Measurements from ENCODE around the gene SLC39A3. TPM values are rescaled to one million over a fixed set of nuclear protein-coding genes. Genes with fewer than 3 reads are reported as not detected.

SLC39A3 gene
- total RNA-seq, 2 experiments from 2014 or later, result 7.6 to 7.9 TPM

DNA sequence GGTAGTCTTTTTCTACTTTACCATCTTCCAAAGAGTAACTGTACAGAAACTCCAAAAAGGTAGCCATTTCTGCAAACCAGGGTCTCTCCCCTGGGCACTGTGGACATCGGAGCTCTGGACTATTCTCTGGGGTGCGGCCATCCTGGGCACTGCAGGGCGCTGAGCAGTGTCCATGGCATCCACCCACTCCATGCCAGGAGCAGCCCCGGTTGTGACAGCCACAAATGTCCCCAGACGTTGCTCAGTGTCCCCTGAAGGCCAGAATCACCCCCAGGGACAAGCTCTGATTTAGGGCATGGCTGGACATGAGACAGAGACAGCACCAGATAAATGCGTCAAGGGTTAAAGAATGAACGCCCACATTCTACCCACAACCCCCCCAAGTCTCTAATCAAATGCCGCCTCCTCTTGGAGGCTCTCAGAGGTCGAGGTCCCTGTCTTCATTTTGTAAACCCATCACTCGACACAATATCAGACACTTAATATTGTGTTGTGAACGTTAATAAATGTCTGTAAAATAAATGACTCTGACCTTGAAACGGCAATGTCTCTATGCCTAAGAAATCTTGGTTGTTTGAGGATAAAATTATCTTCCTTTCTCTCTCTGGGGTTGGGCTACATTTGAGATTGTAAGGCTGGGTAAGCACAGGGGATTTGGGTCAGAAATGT is 46.2 kb downstream of the SLC39A3 start:
- Mint-ChIP-seq H3K27ac (no peak overlapping the region), H3K36me3 (ENCODE audit: low read depth) (no peaks in the 10 kb centered on the region), H3K27me3 (no peaks in the 10 kb centered on the region), H3K4me3 (no peak overlapping the region), H3K9me3 (no peaks in the 10 kb centered on the region), H3K4me1 (ENCODE audit: low read depth) (peaks cover 8% of the 10 kb centered on the region)
- Histone ChIP-seq H3K27ac (ENCODE audit: low read depth in 1 of 2, low read length in 2 of 2) (no peak overlapping the region), H3K9me3 (ENCODE audit: control insufficient read depth in 1 of 2, insufficient read depth in 1 of 2, low read length in 2 of 2) (no peaks in the 10 kb centered on the region), H3K36me3 (ENCODE audit: insufficient read depth, low read length) (no peaks in the 10 kb centered on the region), H3K4me1 (ENCODE audit: insufficient read depth, low read length) (no peaks in the 10 kb centered on the region), H3K27me3 (ENCODE audit: control insufficient read depth in 1 of 2, insufficient read depth in 2 of 2, low read length in 2 of 2) (no peaks in the 10 kb centered on the region), H3K4me3 (ENCODE audit: low read length) (no peak overlapping the region)
- intact Hi-C loops (cut with DNase I, micrococcal nuclease), result no loop called here
- POLR2A ChIA-PET, result no interaction called here
- ATAC-seq (ENCODE audit: poor library complexity), result no peak
- TF ChIP-seq CTCF (IDR thresholded peaks at IDR 0.05), result no peak
- no peak for DNase-seq
- CTCF ChIA-PET, result no interaction called here

DNA sequence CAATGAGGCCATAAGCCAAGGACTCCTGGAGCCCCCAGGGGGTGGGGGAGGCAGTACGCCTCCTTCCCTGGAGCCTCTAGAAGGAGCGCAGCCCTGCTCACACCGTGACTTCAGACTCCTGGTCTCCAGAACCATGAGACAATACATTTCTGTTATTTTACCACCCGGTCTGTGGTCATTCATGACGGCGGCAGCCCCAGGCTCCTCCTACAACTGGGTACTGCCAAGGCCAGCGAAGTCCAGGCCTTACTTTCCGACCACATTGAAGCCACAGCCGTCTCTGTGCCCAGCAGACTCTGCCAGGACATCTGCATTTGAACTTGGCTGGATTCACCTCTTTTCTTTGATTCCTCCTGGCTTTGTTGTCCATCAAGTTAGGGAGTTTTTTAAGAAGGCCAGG is 47.9 kb downstream of the SLC39A3 start:
- H3K27me3 ChIP-seq (ENCODE audit: control insufficient read depth in 1 of 2, insufficient read depth in 2 of 2, low read length in 2 of 2), result no peaks in the 10 kb centered on the region
- no peaks in the 10 kb centered on the region for H3K9me3 ChIP-seq (ENCODE audit: control insufficient read depth in 1 of 2, insufficient read depth in 1 of 2, low read length in 2 of 2)
- Mint-ChIP-seq H3K36me3 (ENCODE audit: low read depth) (no peaks in the 10 kb centered on the region), H3K27me3 (no peaks in the 10 kb centered on the region), H3K9me3 (no peaks in the 10 kb centered on the region), H3K4me1 (ENCODE audit: low read depth) (peaks cover 5% of the 10 kb centered on the region), H3K4me3 (no peak overlapping the region), H3K27ac (no peak overlapping the region)
- no peaks in the 10 kb centered on the region for H3K36me3 ChIP-seq (ENCODE audit: insufficient read depth, low read length)
- CTCF ChIA-PET, result no interaction called here
- no peak for TF ChIP-seq CTCF (IDR thresholded peaks at IDR 0.05)
- intact Hi-C loops (cut with DNase I, micrococcal nuclease), result no loop called here
- no peaks in the 10 kb centered on the region for H3K4me1 ChIP-seq (ENCODE audit: insufficient read depth, low read length)
- DNase-seq (no peak), ATAC-seq (ENCODE audit: poor library complexity) (no peak)
- H3K27ac ChIP-seq (ENCODE audit: low read depth in 1 of 2, low read length in 2 of 2), result no peak overlapping the region
- no peak overlapping the region for H3K4me3 ChIP-seq (ENCODE audit: low read length)
- POLR2A ChIA-PET, result no interaction called here

- CTCF ChIA-PET, result no interaction called here
Measured at GRCh38 chr19:2690856-2691255, 49.0 kb downstream of the SLC39A3 start.

More at GRCh38 chr19:2690856-2691255, 49.0 kb downstream of the SLC39A3 start:
- ATAC-seq (ENCODE audit: poor library complexity) (no peak), DNase-seq (no peak)
- Mint-ChIP-seq H3K9me3 (no peaks in the 10 kb centered on the region), H3K36me3 (ENCODE audit: low read depth) (no peaks in the 10 kb centered on the region), H3K27ac (no peak overlapping the region), H3K4me3 (no peak overlapping the region), H3K27me3 (no peaks in the 10 kb centered on the region), H3K4me1 (ENCODE audit: low read depth) (peaks cover 5% of the 10 kb centered on the region)
- intact Hi-C loops (cut with DNase I, micrococcal nuclease), result no loop called here
- Histone ChIP-seq H3K9me3 (ENCODE audit: control insufficient read depth in 1 of 2, insufficient read depth in 1 of 2, low read length in 2 of 2) (no peaks in the 10 kb centered on the region), H3K27ac (ENCODE audit: low read depth in 1 of 2, low read length in 2 of 2) (no peak overlapping the region), H3K27me3 (ENCODE audit: control insufficient read depth in 1 of 2, insufficient read depth in 2 of 2, low read length in 2 of 2) (no peaks in the 10 kb centered on the region), H3K4me3 (ENCODE audit: low read length) (no peak overlapping the region), H3K36me3 (ENCODE audit: insufficient read depth, low read length) (no peaks in the 10 kb centered on the region), H3K4me1 (ENCODE audit: insufficient read depth, low read length) (no peaks in the 10 kb centered on the region)
- TF ChIP-seq CTCF (IDR thresholded peaks at IDR 0.05), result no peak
- POLR2A ChIA-PET, result no interaction called here
